Kidney (tissue), 14 donors: Measurements from ENCODE around the gene RGS12. TPM values are rescaled to one million over a fixed set of nuclear protein-coding genes. Genes with fewer than 3 reads are reported as not detected.

Source experiments
- DNase-seq, 5 donors: peaks; one replicate each; pipeline ENCODE4 v3.0.0-alpha.2; 2013 to 2020
- FAIRE-seq: peaks from 2 replicates; lab custom pipeline; 2012; peaks lifted over from hg19 to GRCh38; lab: Jason Lieb, UNC
- H3K27ac ChIP-seq, 2 donors: one replicate each; pipeline ENCODE4 v1.7.0; 2013; ENCODE audit warnings: low read depth in 2 of 2, low read length in 2 of 2, inconsistent platforms in 1 of 2
- H3K27me3 ChIP-seq: one replicate; pipeline ENCODE4 v1.7.1; 2013; ENCODE audit warnings: low read length, inconsistent platforms; ENCODE audit not compliant: control insufficient read depth, insufficient read depth
- H3K36me3 ChIP-seq, 3 donors: one replicate each; pipeline versions ENCODE4 v1.7.0 to v1.7.1; 2013; ENCODE audit warnings: low read length in 3 of 3, control low read depth in 1 of 3, inconsistent platforms in 1 of 3; ENCODE audit not compliant: insufficient read depth in 3 of 3, control insufficient read depth in 2 of 3
- H3K4me1 ChIP-seq, 3 donors: one replicate each; pipeline versions ENCODE4 v1.7.0 to v1.7.1; 2013; ENCODE audit warnings: low read length in 3 of 3, inconsistent platforms in 1 of 3, low read depth in 1 of 3; ENCODE audit not compliant: control insufficient read depth in 2 of 3, insufficient read depth in 2 of 3
- H3K4me3 ChIP-seq, 3 donors: one replicate each; pipeline versions ENCODE4 v1.7.0 to v1.8.1; 2013; ENCODE audit warnings: low read length in 3 of 3, control low read depth in 1 of 3, inconsistent platforms in 1 of 3
- H3K9ac ChIP-seq, 3 donors: one replicate each; pipeline versions ENCODE4 v1.7.0 to v1.7.1; 2013; ENCODE audit warnings: low read length in 3 of 3, control low read depth in 1 of 3, inconsistent platforms in 1 of 3
- H3K9me3 ChIP-seq, 3 donors: one replicate each; pipeline versions ENCODE4 v1.7.0 to v1.7.1; 2013; ENCODE audit warnings: low read length in 3 of 3, control low read depth in 1 of 3, inconsistent platforms in 1 of 3; ENCODE audit not compliant: control insufficient read depth in 2 of 3, insufficient read depth in 1 of 3
- CTCF ChIP-seq: IDR thresholded peaks from 3 replicates; pipeline ENCODE4 v1.5.1; 2012; ENCODE audit warnings: mild to moderate bottlenecking, moderate library complexity, borderline replicate concordance; ENCODE audit not compliant: insufficient read depth; ENCODE audit errors: extremely low read depth
- intact Hi-C: fragments of 100-400 bp; cut with DNase I; formaldehyde crosslinking; loops from one replicate; pipeline ENCODE4 v1.11.1; 2022
- polyA plus RNA-seq: library from polyadenylated mRNA; stranded (reverse); fragments of 350-450 nt; fragmentation: Illumina TruSeq; extraction: RNeasy Lipid Tissue Mini Kit (QIAGEN cat#74804); gene quantifications from one replicate; pipeline ENCODE4 v1.2.3, GENCODE V29; 2014; ENCODE audit warnings: low read depth, low replicate concordance; ENCODE audit not compliant: insufficient read depth
- total RNA-seq: library from RNA; stranded (reverse); fragmentation: NEBNext Ultra II Directional; extraction: Animal tissue kit (Norgen Biotek cat#: 25700); gene quantifications from one replicate; pipeline ENCODE4 v1.2.1, GENCODE V29; 2021
- donor health status: control.
- donor health status: control.
- donor health status: control.
- donor health status: control.
- donor health status: control.
- donor health status: DM: yes; HTN: yes; CAD: no.
- donor health status: Normal renal cell carcinoma (clear cell type).

RGS12 gene
- total and polyA plus RNA-seq, 2 donors from 2014 or later = 18.0 to 35.5 TPM

GRCh38 chr4:3336382-3337356, 43.8 kb downstream of the RGS12 start:
- Histone ChIP-seq H3K36me3 (no peaks in the 10 kb centered on the region), H3K9ac (no peak overlapping the region), H3K4me3 (no peak overlapping the region), H3K9me3 (no peaks in the 10 kb centered on the region), H3K4me1 (no peaks in the 10 kb centered on the region), H3K27ac (no peak overlapping the region), H3K27me3 (no peaks in the 10 kb centered on the region)
- TF ChIP-seq CTCF = no peak
- FAIRE-seq (no peak), DNase-seq (no peak)
- intact Hi-C loops = no loop called here

GRCh38 chr4:3337357-3337732, 44.5 kb downstream of the RGS12 start:
- intact Hi-C loops = no loop called here
- TF ChIP-seq CTCF = no peak
- no peaks in the 10 kb centered on the region for H3K27me3 ChIP-seq
- no peak overlapping the region for H3K4me3 ChIP-seq
- H3K36me3 ChIP-seq = no peaks in the 10 kb centered on the region
- no peaks in the 10 kb centered on the region for H3K4me1 ChIP-seq
- no peak overlapping the region for H3K27ac ChIP-seq
- FAIRE-seq (no peak), DNase-seq (no peak)
- H3K9ac ChIP-seq = no peak overlapping the region
- H3K9me3 ChIP-seq = no peaks in the 10 kb centered on the region

GRCh38 chr4:3337811-3338210, 45.0 kb downstream of the RGS12 start:
- H3K4me1 ChIP-seq = no peaks in the 10 kb centered on the region
- intact Hi-C loops = no loop called here
- H3K27me3 ChIP-seq = no peaks in the 10 kb centered on the region
- DNase-seq (no peak), FAIRE-seq (no peak)
- H3K9ac ChIP-seq = no peak overlapping the region
- no peak for TF ChIP-seq CTCF
- no peaks in the 10 kb centered on the region for H3K36me3 ChIP-seq
- H3K9me3 ChIP-seq = no peaks in the 10 kb centered on the region
- H3K27ac ChIP-seq = no peak overlapping the region
- no peak overlapping the region for H3K4me3 ChIP-seq
